22Rv1 (cell line): ENCODE measurements around the gene RASAL1.

Experiments
- CTCF ChIP-seq: fragments of 450-650 bp; IDR thresholded peaks from 2 replicates; pipeline ENCODE4 v1.5.1; 2017; ENCODE audit warnings: mild to moderate bottlenecking
- ZFX ChIP-seq: fragments of 450-650 bp; IDR thresholded peaks from 2 replicates; pipeline ENCODE4 v1.6.1; 2017; ENCODE audit warnings: antibody characterized with exemption, borderline replicate concordance

- TF ChIP-seq CTCF (no peak), ZFX (no peak)
These were observed 20.9 kb downstream of the RASAL1 start for GRCh38 chr12:113114447-113115178.
